Progenitor cell of endocrine pancreas (in vitro differentiated cells): ENCODE data around the gene GRIK1. TPM values are rescaled to one million over a fixed set of nuclear protein-coding genes. Genes with fewer than 3 reads are reported as not detected.

Source experiments
- DNase-seq: peaks from one replicate; pipeline ENCODE4 v3.0.0; 2021; ENCODE audit warnings: low spot score; ENCODE audit not compliant: unreplicated experiment
- H3K27ac Mint-ChIP-seq: 2 replicates; pipeline ENCODE4 v1.8.0; 2021; ENCODE audit warnings: mild to moderate bottlenecking, moderate library complexity, mixed read lengths
- H3K27me3 Mint-ChIP-seq: 2 replicates; pipeline ENCODE4 v1.8.0; 2021; ENCODE audit warnings: mixed read lengths
- H3K36me3 Mint-ChIP-seq: 2 replicates; pipeline ENCODE4 v1.8.0; 2022; ENCODE audit warnings: mixed read lengths; ENCODE audit not compliant: insufficient read depth
- H3K4me1 Mint-ChIP-seq: 2 replicates; pipeline ENCODE4 v1.8.0; 2021; ENCODE audit warnings: low read depth, mixed read lengths
- H3K4me3 Mint-ChIP-seq: 2 replicates; pipeline ENCODE4 v1.8.0; 2021; ENCODE audit warnings: low read depth, mild to moderate bottlenecking, moderate library complexity, mixed read lengths
- H3K9me3 Mint-ChIP-seq: 2 replicates; pipeline ENCODE4 v1.8.0; 2021; ENCODE audit warnings: low read depth, mixed read lengths
- long read RNA-seq: library from polyadenylated mRNA; unstranded; transcript quantifications from one replicate; pipeline ENCODE4 v2.0.0, GENCODE V29; 2020
- total RNA-seq: library from RNA; stranded (reverse); gene quantifications from 2 replicates; pipeline ENCODE4 v1.2.1, GENCODE V29; 2021
- TF ChIP-seq, protein P1 (sequence below): fragments of 200-600 bp; sonication (generic); IDR thresholded peaks from one replicate; pipeline ENCODE4 v1.5.0; 2021; ENCODE audit warnings: antibody characterized with exemption, mild to moderate bottlenecking; ENCODE audit not compliant: unreplicated experiment

GRIK1 gene
- total RNA-seq = 0.26 and 0.33 TPM in 2 replicates
- long read RNA-seq = 0 reads

DNA sequence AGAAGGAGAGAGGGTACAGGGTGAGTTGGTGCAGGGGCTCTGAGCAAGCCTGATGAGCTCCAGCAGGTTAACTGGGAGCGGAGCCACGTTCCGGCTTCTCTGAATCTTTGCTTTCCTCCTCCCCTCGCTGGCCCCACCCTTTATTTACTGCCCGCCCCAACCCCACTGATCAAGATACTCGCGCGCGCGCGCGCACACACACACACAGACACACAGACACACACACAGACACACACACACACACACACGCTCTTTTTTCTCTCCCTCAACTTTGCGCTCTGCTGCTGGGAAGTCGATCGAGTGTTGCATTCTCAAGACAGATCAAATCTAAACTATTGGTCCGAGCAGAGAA is at the start of gene GRIK1:
Gene GRIK1, minus strand, starts transcription at position 73 of the 352 bp plus-strand sequence.
- Mint-ChIP-seq H3K27ac (peak within 1 kb of the TSS; percentile 65), H3K36me3 (no peaks in the 10 kb centered on the region), H3K4me1 (peaks cover 8% of the 10 kb centered on the region), H3K4me3 (peak within 1 kb of the TSS; percentile 79), H3K9me3 (no peaks in the 10 kb centered on the region), H3K27me3 (peaks cover 85% of the 10 kb centered on the region)
- TF ChIP-seq, protein P1, sequence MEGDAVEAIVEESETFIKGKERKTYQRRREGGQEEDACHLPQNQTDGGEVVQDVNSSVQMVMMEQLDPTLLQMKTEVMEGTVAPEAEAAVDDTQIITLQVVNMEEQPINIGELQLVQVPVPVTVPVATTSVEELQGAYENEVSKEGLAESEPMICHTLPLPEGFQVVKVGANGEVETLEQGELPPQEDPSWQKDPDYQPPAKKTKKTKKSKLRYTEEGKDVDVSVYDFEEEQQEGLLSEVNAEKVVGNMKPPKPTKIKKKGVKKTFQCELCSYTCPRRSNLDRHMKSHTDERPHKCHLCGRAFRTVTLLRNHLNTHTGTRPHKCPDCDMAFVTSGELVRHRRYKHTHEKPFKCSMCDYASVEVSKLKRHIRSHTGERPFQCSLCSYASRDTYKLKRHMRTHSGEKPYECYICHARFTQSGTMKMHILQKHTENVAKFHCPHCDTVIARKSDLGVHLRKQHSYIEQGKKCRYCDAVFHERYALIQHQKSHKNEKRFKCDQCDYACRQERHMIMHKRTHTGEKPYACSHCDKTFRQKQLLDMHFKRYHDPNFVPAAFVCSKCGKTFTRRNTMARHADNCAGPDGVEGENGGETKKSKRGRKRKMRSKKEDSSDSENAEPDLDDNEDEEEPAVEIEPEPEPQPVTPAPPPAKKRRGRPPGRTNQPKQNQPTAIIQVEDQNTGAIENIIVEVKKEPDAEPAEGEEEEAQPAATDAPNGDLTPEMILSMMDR = no peak
- DNase-seq = no peak

DNA sequence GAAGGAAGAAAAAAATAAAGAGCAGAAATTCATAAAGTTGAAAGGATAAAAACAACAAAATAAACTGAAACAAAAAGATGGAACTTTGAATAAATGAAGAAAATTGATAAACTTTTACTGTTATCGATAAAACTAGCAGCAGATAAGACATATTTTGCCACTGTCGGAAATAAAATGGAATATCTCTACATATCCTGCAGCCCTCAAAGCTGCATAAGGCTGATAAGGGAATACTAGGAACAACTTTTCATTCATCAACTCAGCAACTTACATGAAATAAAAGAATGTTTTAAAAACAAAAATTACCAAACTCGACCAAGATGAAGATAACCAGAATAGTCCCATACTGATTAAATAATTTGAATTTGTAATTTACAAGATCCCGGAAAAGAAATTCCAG is 48.0 kb upstream of the GRIK1 start:
- Mint-ChIP-seq H3K36me3 (no peaks in the 10 kb centered on the region), H3K27me3 (no peaks in the 10 kb centered on the region), H3K27ac (no peak overlapping the region), H3K9me3 (no peaks in the 10 kb centered on the region), H3K4me1 (no peaks in the 10 kb centered on the region), H3K4me3 (no peak overlapping the region)
- DNase-seq = no peak
- TF ChIP-seq, protein P1 = no peak

DNA sequence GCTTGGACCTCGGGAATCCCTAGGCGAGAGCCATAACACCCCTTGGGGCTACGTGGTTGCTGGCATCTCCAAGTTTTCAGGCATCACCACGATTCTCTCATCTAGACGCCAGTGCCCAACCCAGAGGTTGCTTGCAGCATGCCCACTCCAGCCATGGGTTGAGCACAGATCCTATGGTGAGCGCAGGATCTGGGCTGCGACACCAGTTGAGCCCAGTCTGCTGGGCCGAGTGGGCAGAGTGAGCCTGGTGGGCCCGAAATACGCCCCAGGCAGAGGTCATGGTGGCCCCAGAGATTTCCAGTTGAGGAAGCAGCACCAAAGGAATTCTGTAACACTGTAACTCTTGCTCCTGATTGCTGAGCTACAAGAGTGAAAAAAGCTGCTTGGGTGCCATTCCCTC is 46.1 kb upstream of the GRIK1 start:
- H3K9me3 Mint-ChIP-seq = no peaks in the 10 kb centered on the region
- H3K36me3 Mint-ChIP-seq = no peaks in the 10 kb centered on the region
- no peaks in the 10 kb centered on the region for H3K4me1 Mint-ChIP-seq

DNA sequence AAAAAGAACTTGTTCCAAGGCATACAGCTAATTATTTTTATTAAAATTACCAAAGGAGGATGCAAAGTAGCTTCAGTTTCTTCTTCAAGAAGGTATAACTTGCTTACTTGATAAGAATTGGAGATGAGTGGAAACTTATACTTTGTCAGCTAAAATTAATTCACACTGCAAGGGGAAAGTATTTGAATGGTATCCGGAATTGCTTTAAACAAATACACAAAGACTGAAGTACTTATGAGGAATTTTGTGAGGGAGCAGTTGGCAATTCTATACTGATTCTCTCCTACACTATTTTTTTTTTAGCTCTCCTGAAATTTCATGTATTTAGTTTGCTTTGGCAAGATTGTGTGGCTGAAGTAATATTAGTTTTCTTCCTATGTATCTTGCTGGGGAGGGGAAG is 39.2 kb upstream of the GRIK1 start:
- H3K36me3 Mint-ChIP-seq = no peaks in the 10 kb centered on the region
- H3K9me3 Mint-ChIP-seq = no peaks in the 10 kb centered on the region
- no peaks in the 10 kb centered on the region for H3K27me3 Mint-ChIP-seq
- H3K27ac Mint-ChIP-seq = no peak overlapping the region
- DNase-seq = no peak
- TF ChIP-seq, protein P1 = no peak
- H3K4me3 Mint-ChIP-seq = no peak overlapping the region
- H3K4me1 Mint-ChIP-seq = no peaks in the 10 kb centered on the region

More for the DNA sequence above, 46.1 kb upstream of the GRIK1 start:
- H3K27me3 Mint-ChIP-seq = no peaks in the 10 kb centered on the region
- TF ChIP-seq, protein P1 = no peak
- H3K4me3 Mint-ChIP-seq = no peak overlapping the region
- no peak overlapping the region for H3K27ac Mint-ChIP-seq
- no peak for DNase-seq

DNA sequence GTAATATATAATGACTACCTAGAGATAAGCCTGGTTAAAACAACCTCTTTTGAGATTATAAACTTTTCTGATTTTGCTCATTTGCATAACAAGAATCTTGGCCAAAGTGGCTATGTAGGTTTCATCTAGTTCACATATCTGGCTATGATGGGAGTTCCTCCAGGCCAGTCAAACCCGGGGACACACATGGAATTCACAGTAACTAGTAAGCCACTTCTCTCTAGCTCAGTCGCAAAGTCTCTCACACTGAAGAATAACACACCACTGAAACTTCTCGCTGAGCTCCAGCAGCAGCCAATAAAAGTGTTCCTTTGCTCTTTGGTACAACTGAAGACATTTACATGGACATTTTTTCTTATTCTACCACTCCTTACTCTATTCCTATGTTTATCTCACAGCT is 36.0 kb upstream of the GRIK1 start:
- no peak for DNase-seq
- H3K27me3 Mint-ChIP-seq = no peaks in the 10 kb centered on the region
- H3K4me3 Mint-ChIP-seq = no peak overlapping the region
- H3K36me3 Mint-ChIP-seq = no peaks in the 10 kb centered on the region
- no peak overlapping the region for H3K27ac Mint-ChIP-seq
- no peaks in the 10 kb centered on the region for H3K9me3 Mint-ChIP-seq
- no peaks in the 10 kb centered on the region for H3K4me1 Mint-ChIP-seq
- TF ChIP-seq, protein P1 = no peak
